Right renal pelvis (tissue), 4 donors: ENCODE measurements around the gene TBC1D20. TPM values are rescaled to one million over a fixed set of nuclear protein-coding genes. Genes with fewer than 3 reads are reported as not detected.
A peak's percentile ranks its signal among the peaks of the same experiment; 100 is the strongest.
"Not testable (repeated sequence)": the region's sequence is repeated elsewhere in the genome, so short reads cannot be mapped to it uniquely, and the experiment has no call there.

Experiments used
- DNase-seq, 4 donors: peaks; one replicate each; pipeline ENCODE4 v3.0.0-alpha.2; 2013; ENCODE audit warnings: low read depth in 4 of 4, low spot score in 3 of 4, missing footprints in 1 of 4
- polyA plus RNA-seq, 4 donors: library from polyadenylated mRNA; unstranded; fragments of 120-200 nt; gene quantifications; one replicate each; pipeline ENCODE4 v1.2.1, GENCODE V29; 2013; ENCODE audit not compliant: insufficient read length in 4 of 4

Gene TBC1D20
- polyA plus RNA-seq: 10 to 100 TPM; 30.5 to 37.1 (median 33.6) TPM

DNA sequence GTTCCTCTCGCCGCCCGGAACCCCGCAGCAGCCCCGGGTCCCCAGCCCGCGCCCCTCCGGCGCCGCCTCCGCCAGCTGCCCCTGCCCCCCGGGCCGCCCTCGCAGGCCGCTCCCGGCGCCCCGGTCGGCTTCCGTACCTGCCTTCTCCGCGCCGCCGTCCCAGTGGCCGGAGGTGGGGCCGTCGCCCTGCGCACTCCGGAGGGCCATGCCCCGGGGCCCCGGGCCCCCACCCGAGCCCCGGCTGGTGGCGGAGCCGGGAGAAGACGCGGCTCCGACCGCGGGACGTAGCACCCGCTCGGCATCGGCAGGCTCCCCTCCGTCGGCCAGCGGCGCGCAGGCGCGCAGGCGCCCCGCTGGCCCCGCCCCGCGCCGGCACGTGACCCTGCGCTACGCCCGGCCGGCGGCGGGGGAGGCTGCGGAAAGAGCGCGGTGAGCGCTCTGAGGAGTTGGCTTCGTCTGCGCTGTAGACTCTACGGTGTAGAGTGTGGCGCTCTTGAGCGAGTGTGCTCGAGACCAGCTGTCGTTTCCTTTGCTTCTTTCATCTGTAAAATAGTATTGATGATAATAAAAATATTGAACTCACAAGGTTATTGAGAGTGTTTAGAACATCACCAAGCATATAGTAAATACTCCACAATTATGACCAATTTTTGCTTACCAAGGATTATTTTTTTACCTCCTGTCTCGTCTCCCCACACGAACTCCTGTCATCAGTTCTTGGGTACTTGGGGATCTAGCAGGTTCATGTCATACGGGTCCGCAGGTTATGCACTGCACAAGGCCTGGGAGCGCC, at the start of gene TBC1D20:
TSS of gene TBC1D20 (minus strand) at position 335 of the 793 bp plus-strand sequence. CDS start at position 207, 128 bp downstream.
- DNase-seq: peak; percentile 75 to 82 (median 77)

GRCh38 chr20:510328-511057, 48.2 kb upstream of the TBC1D20 start:
- not testable (repeated sequence) for DNase-seq

DNA sequence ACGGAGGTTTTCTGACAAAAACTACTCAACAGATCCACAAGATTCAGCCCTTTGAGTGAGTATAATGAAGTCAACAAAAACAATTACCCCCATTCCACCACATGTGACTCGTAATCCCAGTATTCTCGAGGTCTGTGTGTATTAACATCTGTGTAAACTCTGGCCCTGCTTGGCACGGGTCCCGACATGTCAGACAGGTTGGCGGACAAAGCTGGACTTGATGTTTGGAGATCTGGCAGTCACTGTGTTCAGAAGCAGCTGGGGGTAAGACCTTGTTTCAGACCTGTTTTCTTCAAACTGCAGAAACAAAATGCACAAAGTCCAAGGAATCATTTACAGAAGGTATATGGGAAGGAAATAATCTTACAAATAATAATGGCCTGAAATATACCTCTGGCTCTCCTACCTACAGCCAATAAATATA, 46.0 kb upstream of the TBC1D20 start:
- not testable (repeated sequence) for DNase-seq

GRCh38 chr20:507761-508332, 45.5 kb upstream of the TBC1D20 start:
- no peak for DNase-seq

DNA sequence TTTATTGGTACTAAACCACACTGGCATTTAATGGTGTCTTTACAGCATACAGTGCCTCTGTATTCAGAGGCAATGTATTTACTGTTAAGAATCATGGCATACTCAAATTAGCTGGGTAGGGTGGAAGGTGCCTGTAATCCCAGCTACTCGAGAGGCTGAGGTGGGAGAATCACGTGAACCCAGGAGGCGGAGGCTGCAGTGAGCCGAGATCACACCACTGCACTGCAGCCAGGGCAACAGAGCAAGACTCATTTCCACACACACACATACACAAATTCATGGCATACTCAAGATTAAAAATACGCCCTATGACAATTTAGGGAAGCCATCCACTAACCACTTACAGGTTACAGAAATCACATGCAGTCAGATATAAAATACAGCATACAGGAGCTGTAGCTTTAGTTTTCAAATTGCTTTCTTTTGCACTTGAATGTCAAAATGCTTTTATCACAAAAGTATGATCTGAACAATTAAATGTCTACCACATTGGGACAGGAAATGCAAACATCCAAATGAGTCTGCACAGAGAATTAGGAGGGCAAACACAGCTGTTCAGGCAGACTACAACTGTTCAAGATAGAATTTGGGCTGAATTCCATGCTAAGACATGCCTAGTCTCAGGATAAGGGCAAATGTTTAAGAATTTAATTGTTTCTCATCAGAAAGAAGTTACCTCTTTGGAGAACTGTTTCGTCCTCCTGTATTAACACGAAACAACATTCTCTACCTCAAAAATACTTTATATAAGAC, 44.8 kb upstream of the TBC1D20 start:
- DNase-seq: no peak

GRCh38 chr20:504632-505075, 42.3 kb upstream of the TBC1D20 start:
- no peak for DNase-seq

- no peak for DNase-seq
These were observed 40.9 kb upstream of the TBC1D20 start for GRCh38 chr20:503048-503737.

GRCh38 chr20:497979-498378, 35.6 kb upstream of the TBC1D20 start:
- no peak for DNase-seq

DNA sequence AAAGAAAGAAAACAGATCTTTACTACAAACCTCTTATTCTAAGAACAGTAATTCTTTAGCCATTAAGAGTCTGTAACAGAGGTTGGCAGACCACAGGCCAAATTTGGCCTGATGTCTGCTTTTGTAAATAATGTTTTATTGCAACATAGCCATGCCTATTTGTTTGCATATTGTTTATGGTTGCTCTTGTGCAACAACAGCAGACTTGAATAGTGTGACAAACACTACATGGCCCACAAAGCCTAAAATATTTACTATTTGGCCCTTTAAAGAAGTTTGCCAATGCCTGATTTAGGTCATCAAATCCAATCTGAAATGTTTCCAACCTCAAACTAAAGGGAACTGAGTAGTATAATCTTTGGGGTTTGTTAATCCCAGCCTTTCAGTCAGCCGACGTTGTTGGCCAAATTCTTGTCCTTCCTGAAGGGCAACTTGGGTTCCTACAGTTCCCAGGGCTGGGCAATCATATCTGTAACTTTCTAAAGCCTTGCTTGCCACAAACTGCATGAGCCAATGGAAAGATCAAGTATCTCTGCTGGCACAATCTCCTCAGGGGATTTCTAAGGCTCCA, 33.9 kb upstream of the TBC1D20 start:
- no peak for DNase-seq

- no peak for DNase-seq
These were observed 29.8 kb upstream of the TBC1D20 start for GRCh38 chr20:492159-492558.

- DNase-seq: no peak
These were observed 25.3 kb upstream of the TBC1D20 start for GRCh38 chr20:487655-488054.

DNA sequence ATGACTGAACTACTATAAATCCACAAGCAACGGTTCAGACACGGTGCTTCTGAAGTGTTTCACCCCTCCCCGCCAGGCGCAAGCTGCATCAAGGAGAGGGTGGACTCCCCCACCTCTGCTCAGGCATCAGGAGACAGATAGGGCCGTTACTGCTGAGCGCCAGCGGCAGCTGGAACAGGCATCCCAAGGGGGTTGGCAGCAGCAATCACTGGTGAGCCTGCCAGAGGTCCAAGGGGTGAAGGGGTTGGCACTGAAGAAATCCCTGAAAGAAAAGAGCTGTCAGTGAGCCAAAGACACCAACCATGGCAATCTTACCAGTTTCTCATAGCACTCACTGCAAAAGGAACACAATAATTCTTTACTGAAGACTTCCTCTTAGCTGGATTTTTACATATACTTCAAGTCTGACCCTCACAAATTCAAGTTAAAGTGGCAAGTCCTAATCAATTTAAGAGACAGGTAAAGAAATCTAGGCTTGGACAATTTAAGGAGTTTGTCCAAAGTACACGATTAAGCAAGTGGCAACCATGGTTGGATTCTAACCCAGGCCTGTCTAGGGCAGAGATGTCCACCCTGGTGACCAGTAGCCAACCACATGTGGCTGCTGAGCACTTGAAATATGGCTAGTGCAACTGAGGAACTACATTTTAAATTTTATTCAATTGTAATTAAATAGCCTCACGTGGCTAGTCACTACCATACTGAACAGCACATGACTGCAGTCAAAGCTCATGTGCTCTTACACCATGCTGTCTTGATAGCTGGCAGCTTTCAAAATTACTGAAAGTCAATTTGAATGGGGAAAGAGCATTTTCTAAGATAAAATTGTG, 21.7 kb upstream of the TBC1D20 start:
- DNase-seq: no peak

DNA sequence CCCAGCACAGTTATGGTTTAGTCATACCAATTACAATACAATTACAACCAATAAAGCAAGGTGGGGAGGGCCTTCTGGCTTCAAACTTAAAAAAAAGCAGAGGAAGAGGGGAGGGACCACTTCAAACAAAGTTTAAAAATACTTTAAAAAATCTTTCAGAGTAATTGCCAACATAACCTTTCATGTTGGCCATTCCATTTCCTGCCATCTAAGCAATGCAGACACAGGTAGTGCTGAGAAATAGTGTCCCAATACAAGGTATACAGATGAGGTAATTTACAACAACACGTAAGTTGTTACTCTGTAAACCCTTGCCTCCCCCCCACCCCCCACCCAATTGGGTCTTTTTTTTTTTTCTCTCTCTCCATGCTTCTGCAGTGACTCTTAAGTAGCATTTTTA, 18.8 kb upstream of the TBC1D20 start:
- DNase-seq: no peak

GRCh38 chr20:480044-480443, 17.7 kb upstream of the TBC1D20 start:
- DNase-seq: no peak

- DNase-seq: no peak
These were observed 17.2 kb upstream of the TBC1D20 start for GRCh38 chr20:479487-479886.

DNA sequence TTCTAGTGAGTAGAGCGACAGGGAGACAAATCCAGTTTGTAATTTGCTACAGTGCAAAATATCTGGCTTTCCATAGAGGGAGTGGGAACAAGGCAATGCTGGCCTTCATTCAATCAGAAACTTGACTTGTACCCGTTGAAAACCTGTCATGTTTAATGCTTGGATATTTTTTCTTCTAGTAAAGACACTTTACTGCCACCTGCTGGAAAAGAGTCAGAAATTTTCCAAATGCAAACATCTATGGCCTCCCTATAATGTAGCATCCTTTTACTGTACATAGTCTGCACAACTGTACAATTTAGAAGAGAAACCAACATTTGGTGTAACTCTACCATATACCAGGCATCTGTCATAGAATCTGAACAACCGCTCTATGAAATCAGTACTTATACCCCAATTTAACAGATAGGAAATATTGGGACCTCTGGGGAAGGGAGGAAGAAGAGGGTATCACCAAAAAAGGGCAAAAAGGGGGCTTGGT, 16.7 kb upstream of the TBC1D20 start:
- DNase-seq: peak in 3 of 4 donors; percentile 36 to 43 (median 39)

DNA sequence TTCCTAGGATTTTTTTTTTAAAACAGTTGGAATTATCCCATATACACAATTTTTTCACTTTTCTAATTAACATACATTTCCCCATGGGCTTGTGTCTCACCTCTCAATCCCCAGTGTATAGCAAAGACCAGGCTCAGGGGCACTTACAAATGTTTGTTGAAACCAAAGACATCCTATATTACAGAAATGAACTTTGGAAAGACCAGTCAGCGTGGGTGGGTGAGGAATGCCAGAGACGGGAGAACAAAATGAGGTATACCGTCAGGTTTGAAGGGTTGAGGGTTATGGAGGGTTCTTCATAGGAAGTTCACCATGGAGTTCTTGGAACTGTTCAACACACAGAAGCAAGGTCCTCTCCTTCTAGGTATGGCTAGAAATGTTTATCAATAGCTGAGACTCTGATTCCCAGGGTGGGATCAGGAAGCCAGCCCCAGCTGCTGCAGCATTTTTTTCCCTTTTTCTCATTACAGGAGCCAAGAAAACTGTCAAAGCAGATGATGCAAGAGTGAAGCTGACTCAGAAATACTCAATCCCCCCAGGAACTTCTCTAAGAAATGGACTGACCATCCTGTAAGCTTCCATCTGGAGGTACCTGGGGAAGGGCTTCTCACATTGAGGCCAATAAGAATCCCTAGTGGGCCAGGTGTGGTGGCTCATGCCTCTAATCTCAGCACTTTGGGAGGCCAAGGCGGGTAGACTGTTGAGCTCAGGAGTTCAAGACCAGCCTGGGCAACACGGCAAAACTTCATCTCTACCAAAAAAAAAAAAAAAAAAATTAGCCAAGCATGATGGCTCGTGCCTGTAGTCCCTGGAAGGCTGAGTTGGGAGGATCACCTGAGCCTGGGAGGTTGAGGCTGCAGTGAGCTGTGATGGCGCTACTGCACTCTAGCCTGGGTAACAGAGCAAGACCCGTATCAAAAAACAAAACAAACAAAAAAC, 15.9 kb upstream of the TBC1D20 start:
- DNase-seq: no peak
